HL-60 (cell line): ENCODE measurements around the gene MME.

Source experiments
- POLR2AphosphoS5 ChIP-seq: IDR thresholded peaks from 2 replicates; pipeline ENCODE4 v1.6.1; 2012; ENCODE audit warnings: low read depth
- TF ChIP-seq, protein P1 (sequence below): IDR thresholded peaks from one replicate; pipeline ENCODE4 v1.5.1; 2011; ENCODE audit warnings: low read length, control low read depth, inconsistent platforms; ENCODE audit not compliant: insufficient read depth

DNA sequence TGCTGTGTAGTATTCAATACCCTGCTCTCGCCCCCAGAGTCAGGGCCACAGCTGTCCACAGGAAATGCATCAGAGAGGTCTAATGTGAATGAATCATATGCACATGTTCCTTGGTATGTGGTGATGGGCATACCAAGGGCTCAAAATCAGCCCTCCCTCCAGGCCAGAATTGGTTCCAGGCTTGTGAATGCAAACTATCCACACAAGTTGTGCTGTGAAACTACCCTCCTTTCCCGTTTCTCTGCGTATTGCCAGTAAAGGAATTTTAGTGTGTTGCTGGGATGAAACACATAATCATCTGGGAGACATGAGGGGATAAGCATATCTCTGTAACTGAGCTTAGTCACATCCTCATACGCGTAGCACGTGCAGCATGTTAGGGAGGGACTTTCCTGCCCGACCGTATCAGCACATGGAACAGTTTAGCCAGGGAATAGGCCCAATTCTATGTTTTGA, 9.2 kb upstream of the MME start:
- TF ChIP-seq, protein P1, sequence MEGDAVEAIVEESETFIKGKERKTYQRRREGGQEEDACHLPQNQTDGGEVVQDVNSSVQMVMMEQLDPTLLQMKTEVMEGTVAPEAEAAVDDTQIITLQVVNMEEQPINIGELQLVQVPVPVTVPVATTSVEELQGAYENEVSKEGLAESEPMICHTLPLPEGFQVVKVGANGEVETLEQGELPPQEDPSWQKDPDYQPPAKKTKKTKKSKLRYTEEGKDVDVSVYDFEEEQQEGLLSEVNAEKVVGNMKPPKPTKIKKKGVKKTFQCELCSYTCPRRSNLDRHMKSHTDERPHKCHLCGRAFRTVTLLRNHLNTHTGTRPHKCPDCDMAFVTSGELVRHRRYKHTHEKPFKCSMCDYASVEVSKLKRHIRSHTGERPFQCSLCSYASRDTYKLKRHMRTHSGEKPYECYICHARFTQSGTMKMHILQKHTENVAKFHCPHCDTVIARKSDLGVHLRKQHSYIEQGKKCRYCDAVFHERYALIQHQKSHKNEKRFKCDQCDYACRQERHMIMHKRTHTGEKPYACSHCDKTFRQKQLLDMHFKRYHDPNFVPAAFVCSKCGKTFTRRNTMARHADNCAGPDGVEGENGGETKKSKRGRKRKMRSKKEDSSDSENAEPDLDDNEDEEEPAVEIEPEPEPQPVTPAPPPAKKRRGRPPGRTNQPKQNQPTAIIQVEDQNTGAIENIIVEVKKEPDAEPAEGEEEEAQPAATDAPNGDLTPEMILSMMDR: no peak
- TF ChIP-seq POLR2AphosphoS5: no peak
